Adrenal gland (tissue), 12 donors: ENCODE results near the gene KCNK6. TPM values are rescaled to one million over a fixed set of nuclear protein-coding genes. Genes with fewer than 3 reads are reported as not detected.
A peak's percentile ranks its signal among the peaks of the same experiment; 100 is the strongest.
"Not testable (repeated sequence)": the region's sequence is repeated elsewhere in the genome, so short reads cannot be mapped to it uniquely, and the experiment has no call there.

Experiments used
- DNase-seq, 7 donors: peaks; one replicate each; pipeline ENCODE4 v3.0.0-alpha.2; 2019 to 2020
- H3K27ac ChIP-seq, 5 donors: fragments of 200-600 bp; sonication (generic) in 4 of 5; 1 replicate in 3 of 5; 2 replicates in 2 of 5; pipeline versions ENCODE4 v1.5.1 to v1.8.0; 2016 to 2020; ENCODE audit warnings: mild to moderate bottlenecking in 1 of 5
- H3K27me3 ChIP-seq: fragments of 200-600 bp; 2 replicates; pipeline ENCODE4 v1.8.0; 2021
- H3K36me3 ChIP-seq, 2 donors: fragments of 200-600 bp; replicated peaks in 1 of 2; 1 replicate in 1 of 2; 2 replicates in 1 of 2; pipeline versions ENCODE4 v1.5.1 to v1.8.0; 2018 to 2022
- H3K4me1 ChIP-seq, 2 donors: fragments of 200-600 bp; replicated peaks in 1 of 2; 1 replicate in 1 of 2; 2 replicates in 1 of 2; pipeline versions ENCODE4 v1.5.1 to v1.8.0; 2018 to 2021
- H3K4me3 ChIP-seq, 4 donors: fragments of 200-600 bp; sonication (generic) in 3 of 4; one replicate each; pipeline ENCODE4 v1.5.1; 2016 to 2018
- H3K9me3 ChIP-seq, 3 donors: fragments of 200-600 bp; sonication (generic) in 1 of 3; replicated peaks in 1 of 3; 1 replicate in 2 of 3; 2 replicates in 1 of 3; pipeline versions ENCODE4 v1.5.1 to v1.8.0; 2016 to 2021
- CTCF ChIP-seq, 6 experiments: fragments of 450-650 bp in 4 of 6; fragments of 200-600 bp in 2 of 6; sonication (generic) in 1 of 6; IDR thresholded peaks; 1 replicate in 5 of 6; 2 replicates in 1 of 6; pipeline versions ENCODE4 v1.5.1 to v1.8.0; 2016 to 2021; ENCODE audit warnings: antibody characterized with exemption in 6 of 6, mild to moderate bottlenecking in 2 of 6, moderate library complexity in 1 of 6
- POLR2A ChIP-seq, 2 donors: fragments of 450-650 bp; IDR thresholded peaks; one replicate each; pipeline ENCODE4 v1.6.1; 2017; ENCODE audit warnings: antibody characterized with exemption in 2 of 2, mild to moderate bottlenecking in 2 of 2, moderate library complexity in 1 of 2
- WGBS, 4 donors: extraction: QIAGEN DNeasy Blood & Tissue Kit in 2 of 4; methylation state at CpG; one replicate each; pipeline versions ENCODE4 v1.1.5 to v1.1.7; 2013 to 2017; 5-methylcytosine and 5-hydroxymethylcytosine counted together
- intact Hi-C, 2 donors: fragments of 100-400 bp; cut with DNase I; formaldehyde crosslinking; loops; one replicate each; pipeline versions ENCODE4 v1.14.1 to v1.15.0; 2022 to 2023
- polyA plus RNA-seq, 3 donors: library from polyadenylated mRNA; stranded (reverse); fragments of 200-250 nt in 2 of 3; fragments of 350-450 nt in 1 of 3; fragmentation: Illumina TruSeq in 1 of 3; extraction: RNeasy Lipid Tissue Mini Kit (QIAGEN cat#74804) in 1 of 3; gene quantifications; one replicate each; pipeline ENCODE4 v1.2.3, GENCODE V29; 2013 to 2014
- total RNA-seq, 9 donors: library from RNA; depleted of rRNA in 4 of 9; stranded (reverse); fragments of >200 nt in 4 of 9; fragments of 120-200 nt in 1 of 9; fragmentation: NEBNext Ultra II Directional in 1 of 9; extraction: Animal tissue kit (Norgen Biotek cat#: 25700) in 1 of 9; gene quantifications; one replicate each; pipeline versions ENCODE4 v1.1.0 to v1.2.4, GENCODE V29; 2013 to 2023
- donor health status: healthy with polysubstance abuse.
- donor health status: Bipolar disorder and iron deficiency.
- donor health status: DM: yes; HTN: yes; CAD: no.
- donor health status: DM: no; HTN: no; CAD: no.
- donor health status: DM: no; HTN: no; CAD: no.
- donor health status: DM: yes; HTN: yes; CAD: no.

The KCNK6 gene
- total and polyA plus RNA-seq, 12 donors = 1.2 to 6.0 (median 4.0) TPM

GRCh38 chr19:38333245-38333644 lies 13.6 kb downstream of the KCNK6 start:
- no peaks in the 10 kb centered on the region for H3K9me3 ChIP-seq
- H3K4me1 ChIP-seq = peaks cover 0 to 5% of the 10 kb centered on the region in 2 donors
- WGBS, 4 donors = 80 to 86% (median 82%) methylated on average over 9 of the region's 9 CpGs
- intact Hi-C loops = no loop called here
- H3K4me3 ChIP-seq = no peak overlapping the region
- DNase-seq = no peak
- H3K27ac ChIP-seq = no peak overlapping the region
- no peaks in the 10 kb centered on the region for H3K27me3 ChIP-seq
- H3K36me3 ChIP-seq = peaks cover 0 to 3% of the 10 kb centered on the region in 2 donors
- TF ChIP-seq CTCF (IDR thresholded peaks at IDR 0.05) (no peak), POLR2A (IDR thresholded peaks at IDR 0.05) (no peak)

- peak overlapping the region; percentile 81 to 97 (median 94) for H3K27ac ChIP-seq
- H3K4me3 ChIP-seq = peak overlapping the region; percentile 32 to 89 (median 62)
- DNase-seq = peak; percentile 94 to 99 (median 98)
- WGBS, 4 donors = 0 to 1% (median 0%) methylated on average over 44 to 52 of the region's 52 CpGs
- H3K9me3 ChIP-seq = no peaks in the 10 kb centered on the region
- intact Hi-C loops = loop anchor here in 1 of 2 donors (2.0 to 5.0 kb wide), 2 partner anchors 36 to 103 kb away; partner anchors contain the start of gene PSMD8
- no peak for TF ChIP-seq CTCF (IDR thresholded peaks at IDR 0.05)
- TF ChIP-seq POLR2A (IDR thresholded peaks at IDR 0.05) = peak in 1 of 2 donors; percentile 67
- H3K27me3 ChIP-seq = no peaks in the 10 kb centered on the region
- peaks cover 0 to 5% of the 10 kb centered on the region in 2 donors for H3K4me1 ChIP-seq
- no peaks in the 10 kb centered on the region for H3K36me3 ChIP-seq
These were observed 16.4 kb downstream of the KCNK6 start for GRCh38 chr19:38335949-38336637.

- Histone ChIP-seq H3K27ac (peak overlapping the region; percentile 81 to 97 (median 94)), H3K4me3 (peak overlapping the region; percentile 32 to 89 (median 62)), H3K4me1 (peaks cover 0 to 5% of the 10 kb centered on the region in 2 donors), H3K9me3 (no peaks in the 10 kb centered on the region), H3K27me3 (no peaks in the 10 kb centered on the region), H3K36me3 (no peaks in the 10 kb centered on the region)
- intact Hi-C loops = loop anchor here in 1 of 2 donors (5.0 kb wide), 1 partner anchor 36 kb away; the partner anchor contains the start of gene PSMD8
- TF ChIP-seq CTCF (IDR thresholded peaks at IDR 0.05) (no peak), POLR2A (IDR thresholded peaks at IDR 0.05) (no peak)
- WGBS, 4 donors = 1 to 4% (median 2%) methylated on average over 27 to 41 of the region's 41 CpGs
- peak; percentile 94 to 98 (median 97) for DNase-seq
These were observed 17.2 kb downstream of the KCNK6 start for GRCh38 chr19:38336638-38337359.

GRCh38 chr19:38337360-38337653 lies 17.7 kb downstream of the KCNK6 start:
- no peak for TF ChIP-seq CTCF (IDR thresholded peaks at IDR 0.05)
- no peak for TF ChIP-seq POLR2A (IDR thresholded peaks at IDR 0.05)
- peak overlapping the region in 3 of 5 donors; percentile 94 to 97 (median 95) for H3K27ac ChIP-seq
- no peak for DNase-seq

GRCh38 chr19:38339011-38339410 lies 19.4 kb downstream of the KCNK6 start:
- not testable (repeated sequence) for H3K4me1 ChIP-seq, H3K27ac ChIP-seq, H3K27me3 ChIP-seq, H3K36me3 ChIP-seq, DNase-seq, H3K4me3 ChIP-seq, H3K9me3 ChIP-seq
- WGBS, 4 donors = 68 to 81% (median 76%) methylated on average over 4 of the region's 4 CpGs
- intact Hi-C loops = loop anchor here in 1 of 2 donors (5.0 kb wide), 1 partner anchor 33 kb away; the partner anchor contains the start of gene PSMD8

More at GRCh38 chr19:38337360-38337653, 17.7 kb downstream of the KCNK6 start:
- Histone ChIP-seq H3K9me3 (no peaks in the 10 kb centered on the region), H3K27me3 (no peaks in the 10 kb centered on the region), H3K36me3 (no peaks in the 10 kb centered on the region), H3K4me3 (peak overlapping the region in 2 of 4 donors; percentile 64 to 89), H3K4me1 (peaks cover 0 to 5% of the 10 kb centered on the region in 2 donors)
- intact Hi-C loops = loop anchor here in 1 of 2 donors (5.0 kb wide), 1 partner anchor 35 kb away; the partner anchor contains the start of gene PSMD8
- WGBS, 4 donors = 56 to 69% (median 58%) methylated on average over 8 to 10 of the region's 10 CpGs
